IMR-90 (cell line): ENCODE data around the gene ZBTB14.

Experiments
- BHLHE40 ChIP-seq: fragments of 150-350 bp; IDR thresholded peaks from 2 replicates; pipeline ENCODE4 v1.6.1; 2016; ENCODE audit warnings: mild to moderate bottlenecking, low read depth, low read length
- CEBPB ChIP-seq: IDR thresholded peaks from 2 replicates; pipeline ENCODE4 v1.6.1; 2012; ENCODE audit warnings: low read depth, low read length, improper control_type of control experiment
- CTCF ChIP-seq: conservative IDR thresholded peaks from 2 replicates; pipeline ENCODE4 v1.5.1; 2012; ENCODE audit warnings: mild to moderate bottlenecking, low read depth, low read length, improper control_type of control experiment
- FOS ChIP-seq: fragments of 150-350 bp; IDR thresholded peaks from 2 replicates; pipeline ENCODE4 v1.6.1; 2016; ENCODE audit warnings: low read depth, low read length
- MAFK ChIP-seq: IDR thresholded peaks from 2 replicates; pipeline ENCODE4 v1.6.1; 2012; ENCODE audit warnings: low read depth, low read length, improper control_type of control experiment
- MAZ ChIP-seq: IDR thresholded peaks from 2 replicates; pipeline ENCODE4 v1.6.1; 2012; ENCODE audit warnings: low read depth, mild to moderate bottlenecking, low read length, improper control_type of control experiment, moderate library complexity, borderline replicate concordance
- MXI1 ChIP-seq: IDR thresholded peaks from 2 replicates; pipeline ENCODE4 v1.6.1; 2012; ENCODE audit warnings: low read depth, mild to moderate bottlenecking, low read length, moderate library complexity, borderline replicate concordance
- NFE2L2 ChIP-seq: fragments of 150-350 bp; IDR thresholded peaks from 2 replicates; pipeline ENCODE4 v1.6.1; 2016; ENCODE audit warnings: low read depth, mild to moderate bottlenecking, low read length
- POLR2A ChIP-seq: IDR thresholded peaks from 2 replicates; pipeline ENCODE4 v1.6.1; 2012; ENCODE audit warnings: mild to moderate bottlenecking, low read depth, low read length
- RCOR1 ChIP-seq: IDR thresholded peaks from 2 replicates; pipeline ENCODE4 v1.6.1; 2012; ENCODE audit warnings: mild to moderate bottlenecking, low read length, improper control_type of control experiment; ENCODE audit not compliant: insufficient replicate concordance
- RFX5 ChIP-seq: IDR thresholded peaks from 2 replicates; pipeline ENCODE4 v1.8.0; 2012; ENCODE audit warnings: low read depth, mild to moderate bottlenecking, low read length, moderate library complexity
- SMC3 ChIP-seq: fragments of 150-350 bp; IDR thresholded peaks from 2 replicates; pipeline ENCODE4 v1.6.1; 2016; ENCODE audit warnings: low read depth, mild to moderate bottlenecking, antibody characterized with exemption, low read length, moderate library complexity
- USF2 ChIP-seq: fragments of 150-350 bp; IDR thresholded peaks from 2 replicates; pipeline ENCODE4 v1.6.1; 2017; ENCODE audit warnings: mild to moderate bottlenecking, antibody characterized with exemption, low read length, low read depth

- no peak for TF ChIP-seq POLR2A
- no peak for TF ChIP-seq BHLHE40
- TF ChIP-seq CTCF: no peak
- no peak for TF ChIP-seq USF2
- TF ChIP-seq CEBPB: no peak
- TF ChIP-seq RFX5: no peak
- TF ChIP-seq SMC3: no peak
- no peak for TF ChIP-seq MXI1
- TF ChIP-seq MAFK: no peak
- no peak for TF ChIP-seq RCOR1
- TF ChIP-seq NFE2L2: no peak
- TF ChIP-seq FOS: no peak
- no peak for TF ChIP-seq MAZ
Measured at GRCh38 chr18:5282770-5283169, 12.8 kb downstream of the ZBTB14 start.
